Measurements from ENCODE around the gene RCVRN.

DNA sequence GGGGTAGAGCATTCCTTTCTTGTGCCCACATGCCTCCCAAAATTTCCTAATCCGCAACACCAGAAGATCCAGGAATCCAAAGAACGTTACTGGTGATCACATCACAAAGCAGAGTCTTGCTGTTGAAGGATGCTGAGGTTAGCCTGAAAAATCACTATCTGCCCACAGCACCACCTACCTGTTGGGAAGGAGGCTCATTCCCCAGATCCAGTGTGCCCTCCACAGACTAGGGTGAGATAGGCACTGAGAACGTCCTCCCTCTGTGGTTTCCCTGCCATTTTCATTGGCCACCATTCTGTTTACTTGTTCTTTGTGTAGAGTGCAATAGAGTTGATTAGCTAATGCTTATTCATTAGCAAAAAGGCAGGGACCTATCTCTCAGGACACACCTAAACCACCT, 30.3 kb downstream of the RCVRN start:
- TF ChIP-seq POLR2A (IDR thresholded peaks at IDR 0.05), result no peak
- TF ChIP-seq, protein P1, sequence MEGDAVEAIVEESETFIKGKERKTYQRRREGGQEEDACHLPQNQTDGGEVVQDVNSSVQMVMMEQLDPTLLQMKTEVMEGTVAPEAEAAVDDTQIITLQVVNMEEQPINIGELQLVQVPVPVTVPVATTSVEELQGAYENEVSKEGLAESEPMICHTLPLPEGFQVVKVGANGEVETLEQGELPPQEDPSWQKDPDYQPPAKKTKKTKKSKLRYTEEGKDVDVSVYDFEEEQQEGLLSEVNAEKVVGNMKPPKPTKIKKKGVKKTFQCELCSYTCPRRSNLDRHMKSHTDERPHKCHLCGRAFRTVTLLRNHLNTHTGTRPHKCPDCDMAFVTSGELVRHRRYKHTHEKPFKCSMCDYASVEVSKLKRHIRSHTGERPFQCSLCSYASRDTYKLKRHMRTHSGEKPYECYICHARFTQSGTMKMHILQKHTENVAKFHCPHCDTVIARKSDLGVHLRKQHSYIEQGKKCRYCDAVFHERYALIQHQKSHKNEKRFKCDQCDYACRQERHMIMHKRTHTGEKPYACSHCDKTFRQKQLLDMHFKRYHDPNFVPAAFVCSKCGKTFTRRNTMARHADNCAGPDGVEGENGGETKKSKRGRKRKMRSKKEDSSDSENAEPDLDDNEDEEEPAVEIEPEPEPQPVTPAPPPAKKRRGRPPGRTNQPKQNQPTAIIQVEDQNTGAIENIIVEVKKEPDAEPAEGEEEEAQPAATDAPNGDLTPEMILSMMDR (IDR thresholded peaks at IDR 0.05), result no peak

All from uterus (tissue), 2 donors.